22Rv1 (cell line): ENCODE measurements around the gene CPA1.

Source experiments
- H3K27ac ChIP-seq: fragments of 450-650 bp; 2 replicates; pipeline ENCODE4 v1.5.1; 2017
- ZFX ChIP-seq: fragments of 450-650 bp; IDR thresholded peaks from 2 replicates; pipeline ENCODE4 v1.6.1; 2017; ENCODE audit warnings: antibody characterized with exemption, borderline replicate concordance
- TF ChIP-seq, protein P1 (sequence below): fragments of 450-650 bp; IDR thresholded peaks from 2 replicates; pipeline ENCODE4 v1.5.1; 2017; ENCODE audit warnings: mild to moderate bottlenecking

The CPA1 gene

DNA sequence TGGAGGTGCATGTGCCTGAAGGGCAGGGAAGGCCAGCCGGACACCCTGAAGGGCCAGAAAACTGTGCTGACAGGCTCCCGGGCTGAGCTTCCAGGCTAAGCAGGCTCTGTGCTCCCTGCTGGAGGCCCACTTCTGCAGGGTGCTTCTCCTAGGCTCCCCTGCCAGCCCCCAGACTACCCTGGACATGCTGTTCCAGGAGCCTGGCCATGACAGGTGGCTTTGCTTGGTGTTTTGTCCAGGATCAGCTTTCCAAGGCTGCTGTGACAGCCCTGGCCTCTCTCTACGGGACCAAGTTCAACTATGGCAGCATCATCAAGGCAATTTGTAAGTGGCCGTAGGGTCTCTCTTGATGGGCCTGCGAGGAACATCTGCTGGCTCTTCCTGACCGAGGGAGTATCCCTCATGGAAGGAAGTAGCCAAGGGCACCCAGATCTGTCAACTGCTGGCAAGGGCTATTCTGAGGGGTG lies 5.3 kb downstream of the CPA1 start:
- no peak for TF ChIP-seq ZFX
- TF ChIP-seq, protein P1, sequence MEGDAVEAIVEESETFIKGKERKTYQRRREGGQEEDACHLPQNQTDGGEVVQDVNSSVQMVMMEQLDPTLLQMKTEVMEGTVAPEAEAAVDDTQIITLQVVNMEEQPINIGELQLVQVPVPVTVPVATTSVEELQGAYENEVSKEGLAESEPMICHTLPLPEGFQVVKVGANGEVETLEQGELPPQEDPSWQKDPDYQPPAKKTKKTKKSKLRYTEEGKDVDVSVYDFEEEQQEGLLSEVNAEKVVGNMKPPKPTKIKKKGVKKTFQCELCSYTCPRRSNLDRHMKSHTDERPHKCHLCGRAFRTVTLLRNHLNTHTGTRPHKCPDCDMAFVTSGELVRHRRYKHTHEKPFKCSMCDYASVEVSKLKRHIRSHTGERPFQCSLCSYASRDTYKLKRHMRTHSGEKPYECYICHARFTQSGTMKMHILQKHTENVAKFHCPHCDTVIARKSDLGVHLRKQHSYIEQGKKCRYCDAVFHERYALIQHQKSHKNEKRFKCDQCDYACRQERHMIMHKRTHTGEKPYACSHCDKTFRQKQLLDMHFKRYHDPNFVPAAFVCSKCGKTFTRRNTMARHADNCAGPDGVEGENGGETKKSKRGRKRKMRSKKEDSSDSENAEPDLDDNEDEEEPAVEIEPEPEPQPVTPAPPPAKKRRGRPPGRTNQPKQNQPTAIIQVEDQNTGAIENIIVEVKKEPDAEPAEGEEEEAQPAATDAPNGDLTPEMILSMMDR = no peak
- H3K27ac ChIP-seq = no peak overlapping the region

DNA sequence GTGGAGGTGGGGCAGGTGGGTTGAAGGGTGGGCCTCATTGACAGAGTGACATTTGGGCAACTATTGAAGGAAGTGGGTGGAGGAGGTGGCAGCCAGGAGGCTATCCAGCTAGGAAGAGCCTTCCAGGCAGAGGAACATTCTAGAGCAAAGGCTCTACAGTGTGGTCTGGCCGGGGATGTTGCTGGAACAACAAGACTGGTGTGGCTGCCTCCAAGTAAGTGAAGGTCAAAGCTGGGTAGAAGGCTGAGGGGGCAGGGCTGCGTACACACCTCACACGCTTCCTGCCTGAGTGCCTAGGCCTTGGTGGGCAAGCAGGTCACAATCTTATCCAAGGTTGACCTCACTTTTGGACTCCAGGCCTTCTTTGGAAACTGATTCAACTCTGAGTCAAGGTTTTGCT lies 6.6 kb downstream of the CPA1 start:
- no peak for TF ChIP-seq ZFX
- TF ChIP-seq, protein P1 = no peak
- H3K27ac ChIP-seq = no peak overlapping the region

DNA sequence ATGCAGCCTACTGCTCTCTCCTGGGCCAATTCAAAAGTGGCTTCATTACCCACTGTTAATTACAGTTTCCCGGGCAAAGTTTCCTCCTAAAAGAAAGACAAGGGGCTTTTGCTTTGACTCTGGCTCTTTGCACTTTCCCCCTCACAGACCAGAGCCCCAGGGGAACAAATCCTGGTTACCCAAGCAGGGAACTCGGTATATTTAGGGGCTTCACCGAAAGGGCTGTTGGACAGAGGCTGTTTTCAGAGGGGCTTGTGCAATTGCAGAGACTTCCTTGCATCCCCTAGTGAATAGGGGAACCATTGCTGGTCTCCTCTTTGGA lies 7.0 kb downstream of the CPA1 start:
- H3K27ac ChIP-seq = no peak overlapping the region
- TF ChIP-seq, protein P1 = no peak
- TF ChIP-seq ZFX = no peak

DNA sequence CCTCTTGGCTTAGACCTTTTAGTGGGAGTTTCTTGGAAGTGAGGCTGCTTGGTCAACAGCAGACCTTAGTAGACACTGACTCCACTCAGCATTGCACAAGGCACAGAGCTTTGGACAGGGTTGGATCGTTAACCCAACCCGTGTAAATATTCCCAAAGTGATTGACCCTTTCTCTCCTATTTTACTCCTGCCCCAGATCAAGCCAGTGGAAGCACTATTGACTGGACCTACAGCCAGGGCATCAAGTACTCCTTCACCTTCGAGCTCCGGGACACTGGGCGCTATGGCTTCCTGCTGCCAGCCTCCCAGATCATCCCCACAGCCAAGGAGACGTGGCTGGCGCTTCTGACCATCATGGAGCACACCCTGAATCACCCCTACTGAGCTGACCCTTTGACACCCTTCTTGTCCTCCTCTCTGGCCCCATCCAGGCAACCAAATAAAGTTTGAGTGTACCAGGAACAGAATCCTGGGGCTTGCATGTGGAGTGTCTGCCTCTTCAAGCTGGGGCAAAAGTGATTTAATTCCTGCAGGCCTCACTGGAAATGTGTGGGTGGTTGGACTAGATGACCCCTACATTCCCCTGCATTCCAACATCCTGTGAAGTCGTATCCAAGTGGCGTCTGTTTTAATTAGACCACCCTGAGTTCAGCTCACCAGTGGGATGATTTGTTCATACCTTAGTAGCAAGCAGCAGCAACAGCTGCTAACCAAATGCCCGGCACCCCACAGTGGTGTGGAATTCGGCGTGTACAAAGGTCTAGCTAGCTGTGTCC lies 7.5 kb downstream of the CPA1 start:
- H3K27ac ChIP-seq = no peak overlapping the region
- no peak for TF ChIP-seq ZFX
- TF ChIP-seq, protein P1 = no peak

DNA sequence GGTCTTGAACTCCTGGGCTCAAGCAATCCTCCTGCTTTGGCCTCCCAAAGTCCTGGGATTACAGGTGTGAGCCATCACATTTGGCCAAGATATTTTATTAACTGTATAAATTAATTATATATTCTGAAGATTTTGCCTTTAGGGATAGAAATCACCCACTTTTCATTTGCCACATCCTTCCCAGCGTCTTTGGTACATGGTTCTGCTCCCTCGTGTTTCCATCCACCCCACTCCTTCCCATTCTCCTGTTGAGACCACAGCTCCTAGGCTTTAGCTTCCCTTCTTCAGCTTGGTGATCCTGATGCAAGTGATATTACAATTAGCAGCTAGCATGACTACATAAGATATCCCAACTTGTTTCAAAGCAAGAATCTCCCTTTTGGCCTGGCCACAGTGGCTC lies 8.4 kb downstream of the CPA1 start:
- TF ChIP-seq, protein P1 = no peak
- TF ChIP-seq ZFX = no peak
- no peak overlapping the region for H3K27ac ChIP-seq

DNA sequence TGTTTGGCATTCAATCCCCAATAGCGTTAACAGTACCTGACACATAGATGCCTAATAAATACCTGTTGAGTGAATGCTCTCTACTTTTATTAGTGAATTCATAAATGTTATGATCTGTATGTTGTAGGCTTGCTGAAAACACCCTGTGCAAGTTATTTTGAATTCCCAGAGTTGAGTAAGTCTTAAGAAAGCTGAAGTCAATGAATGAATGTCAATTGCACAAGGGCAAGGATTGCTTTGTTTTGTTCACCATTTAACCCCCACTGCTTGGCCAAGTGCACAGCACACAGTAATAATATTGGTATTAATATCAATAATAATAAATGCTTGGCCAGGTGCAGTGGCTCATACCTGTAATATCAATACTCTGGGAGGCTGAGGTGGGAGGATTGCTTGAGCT lies 10.2 kb downstream of the CPA1 start:
- TF ChIP-seq, protein P1 = no peak
- TF ChIP-seq ZFX = no peak
- H3K27ac ChIP-seq = no peak overlapping the region

DNA sequence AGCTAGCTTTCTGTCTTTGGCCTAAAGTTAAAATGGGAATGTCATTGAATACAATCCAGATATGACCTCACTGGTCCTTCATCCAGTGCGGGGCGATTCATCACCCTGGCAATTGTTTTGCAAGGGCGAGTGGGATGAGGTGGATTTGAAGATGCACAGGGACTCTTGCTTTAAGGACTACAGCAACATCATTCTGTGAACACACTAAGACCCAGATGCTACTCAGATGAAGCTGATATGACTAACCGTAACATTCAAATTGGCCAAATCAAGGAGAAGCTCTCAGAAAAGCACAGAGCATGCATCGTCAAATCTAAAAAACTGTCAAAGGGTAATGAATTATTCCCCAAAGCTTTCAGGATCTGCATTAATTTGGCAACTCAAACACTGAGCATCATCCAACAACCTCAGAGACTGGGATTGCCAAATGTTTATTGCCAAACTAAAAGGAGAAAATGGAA lies 12.8 kb downstream of the CPA1 start:
- no peak overlapping the region for H3K27ac ChIP-seq

More for the DNA sequence above, 12.8 kb downstream of the CPA1 start:
- TF ChIP-seq, protein P1 = no peak
- no peak for TF ChIP-seq ZFX
